Stimulated activated CD4-positive, alpha-beta T cell treated with anti-CD3 and anti-CD28 coated beads, Interleukin-2, amount 100 ng/mL, for 24 hours (primary cell): Measurements from ENCODE around the gene TNPO2.

Experiments
- DNase-seq, 2 donors: peaks; one replicate each; pipeline ENCODE4 v3.0.0-alpha.2; 2020

Gene TNPO2

GRCh38 chr19:12675399-12675798, 48.3 kb downstream of the TNPO2 start:
- no peak for DNase-seq

- no peak for DNase-seq
These were observed 51.0 kb downstream of the TNPO2 start for GRCh38 chr19:12672744-12673143.

- DNase-seq = no peak
These were observed 53.4 kb downstream of the TNPO2 start for GRCh38 chr19:12670159-12670928.

DNA sequence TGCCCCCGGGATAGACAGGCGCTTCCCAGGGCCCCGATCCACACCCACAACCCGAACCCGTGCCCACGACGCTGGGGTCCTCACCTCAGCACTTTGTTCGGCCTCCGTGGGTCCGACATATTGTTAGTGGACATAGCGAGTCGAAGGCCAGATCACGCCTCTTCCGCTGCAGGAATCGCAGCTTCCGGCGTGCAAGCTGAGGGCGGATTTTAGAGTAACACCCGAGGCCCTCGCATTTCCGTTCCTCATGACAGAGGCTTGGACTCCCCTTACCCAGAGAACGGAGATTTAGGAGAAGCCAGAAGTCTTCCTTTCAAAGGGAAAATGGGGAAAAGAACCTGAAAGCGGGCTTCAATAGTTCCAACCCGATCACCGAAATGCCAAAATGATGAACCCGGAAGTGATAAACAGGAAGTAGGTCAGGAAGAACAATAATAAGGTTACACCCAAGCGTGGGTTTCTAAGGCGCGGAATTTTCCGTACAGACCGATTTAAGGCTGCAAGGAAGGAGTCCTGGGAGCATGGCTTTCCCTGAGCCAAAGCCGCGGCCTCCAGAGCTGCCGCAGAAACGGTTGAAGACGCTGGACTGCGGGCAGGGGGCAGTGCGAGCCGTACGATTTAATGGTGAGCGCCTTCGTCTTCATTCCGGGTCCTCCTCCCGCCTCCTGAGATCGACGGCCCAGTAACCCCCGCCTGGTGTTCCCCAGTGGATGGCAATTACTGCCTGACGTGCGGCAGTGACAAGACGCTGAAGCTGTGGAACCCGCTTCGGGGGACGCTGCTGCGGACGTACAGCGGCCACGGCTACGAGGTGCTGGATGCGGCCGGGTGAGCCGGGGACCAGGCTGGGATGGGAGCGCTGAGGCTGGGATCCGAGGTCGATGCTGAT, 54.2 kb downstream of the TNPO2 start:
- DNase-seq = peak; percentile 75 to 80

DNA sequence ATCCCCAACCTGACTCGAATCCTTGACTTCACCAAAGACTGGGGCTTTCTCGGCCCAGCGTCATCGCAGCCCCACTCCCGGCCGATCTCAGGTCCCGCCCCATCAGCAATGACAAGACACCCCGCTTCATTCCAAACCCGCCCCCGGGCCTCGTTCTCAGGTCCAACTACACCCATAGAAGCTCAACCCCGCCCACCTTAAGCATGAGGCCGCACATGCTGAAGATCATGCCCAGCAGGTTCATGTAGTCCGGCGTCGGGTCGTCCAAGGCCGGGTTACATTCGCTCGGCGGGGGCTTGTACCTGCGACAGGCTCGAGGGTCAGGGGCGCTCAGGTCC, 54.8 kb downstream of the TNPO2 start:
- DNase-seq = peak; percentile 68 to 76

DNA sequence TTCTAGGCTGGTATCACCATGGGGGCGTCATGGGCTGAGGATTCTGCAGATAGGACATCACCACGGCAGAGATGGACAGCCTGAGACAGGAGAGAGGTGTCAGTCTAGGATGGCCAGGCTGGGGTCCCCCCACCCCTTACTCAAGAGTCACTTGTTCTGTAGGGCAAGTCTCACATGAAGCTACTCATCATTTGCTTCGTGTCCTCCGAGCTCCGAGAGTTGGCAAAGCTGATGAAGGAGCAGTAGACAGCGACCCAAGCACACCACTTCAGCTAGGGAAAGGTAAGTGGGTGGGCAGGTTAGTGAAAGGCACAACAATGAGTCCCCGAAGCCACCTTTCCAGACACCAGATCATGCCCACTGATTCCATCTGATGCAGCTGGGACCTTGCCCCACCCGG, 55.4 kb downstream of the TNPO2 start:
- DNase-seq = no peak

- DNase-seq = no peak
These were observed 55.9 kb downstream of the TNPO2 start for GRCh38 chr19:12667731-12668302.

DNA sequence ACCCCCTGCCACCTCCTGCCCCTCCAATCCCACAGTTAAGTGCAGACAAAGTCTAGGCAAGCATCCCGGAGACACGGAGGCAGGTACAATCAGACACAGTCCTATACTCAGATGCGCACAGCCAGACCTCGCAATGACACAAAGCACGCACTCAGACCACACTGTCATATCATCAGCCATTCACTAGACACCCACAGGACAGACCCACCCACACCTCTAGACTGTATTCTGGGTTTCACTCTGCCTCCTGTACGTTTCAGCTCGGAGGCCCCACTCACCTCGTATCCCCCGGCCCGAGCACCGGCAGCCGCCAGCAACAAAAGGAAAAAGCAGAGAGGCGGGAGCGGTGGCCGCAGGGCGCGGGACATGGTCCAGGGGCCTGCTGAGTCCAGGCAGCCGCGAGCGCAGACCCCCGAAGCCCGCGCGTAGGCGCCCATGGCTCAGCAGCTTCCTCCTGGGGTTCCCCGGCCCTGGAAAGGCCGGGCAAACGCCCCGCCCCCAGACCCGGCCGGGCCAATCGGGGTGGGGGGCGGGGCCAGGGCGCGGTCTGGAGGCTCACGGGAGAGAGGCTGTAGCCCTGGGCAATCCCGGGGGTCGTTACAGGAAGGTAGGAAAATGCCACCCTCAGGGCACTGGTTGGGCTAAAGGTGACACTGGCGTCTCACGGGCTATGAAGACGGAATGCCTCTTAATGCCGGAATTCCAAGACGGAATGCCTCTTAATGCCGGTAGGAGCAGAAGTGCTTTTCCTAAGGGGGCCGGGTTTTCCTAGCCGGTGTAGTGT, 57.3 kb downstream of the TNPO2 start, which contains the start of the genes MAN2B1 and WDR83:
TSS of gene MAN2B1 (minus strand) at position 478 of the 784 bp plus-strand sequence. CDS start at position 437, 41 bp downstream.
TSS of gene WDR83 (plus strand) at position 543 of the 784 bp plus-strand sequence. CDS start 2,984 bp downstream, outside the sequence.
- DNase-seq = peak; percentile 86 to 87

DNA sequence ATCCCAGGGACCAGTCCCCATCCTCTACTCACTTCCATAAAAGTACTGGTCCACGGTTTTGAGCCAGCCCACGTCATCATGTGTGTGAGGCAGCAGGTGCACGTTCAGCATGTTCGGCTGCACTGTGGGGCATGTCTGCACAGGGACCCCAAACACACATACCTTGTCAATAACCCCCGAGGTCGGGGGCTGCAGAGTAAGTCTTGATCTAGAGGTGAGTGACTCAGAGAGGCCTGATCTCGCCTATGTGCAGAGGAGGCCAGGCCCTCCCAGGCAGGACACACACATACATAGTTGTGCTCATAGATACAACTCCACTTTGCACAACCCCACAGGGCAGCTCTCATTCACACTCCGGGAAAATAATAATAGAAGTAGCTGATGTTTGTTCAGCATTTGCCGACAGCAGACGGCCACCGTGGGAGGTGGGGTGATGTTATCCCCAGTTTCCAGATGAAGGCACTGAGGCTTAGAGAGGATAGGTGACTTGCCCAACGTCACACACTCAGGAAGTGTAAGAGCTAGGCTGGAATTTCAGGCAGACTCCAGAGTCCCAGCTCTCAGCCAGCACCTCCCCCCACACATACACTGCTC, 58.0 kb downstream of the TNPO2 start:
- peak in 1 of 2 donors; percentile 25 for DNase-seq

- peak; percentile 57 for DNase-seq
These were observed 58.5 kb downstream of the TNPO2 start for GRCh38 chr19:12665281-12665573.

DNA sequence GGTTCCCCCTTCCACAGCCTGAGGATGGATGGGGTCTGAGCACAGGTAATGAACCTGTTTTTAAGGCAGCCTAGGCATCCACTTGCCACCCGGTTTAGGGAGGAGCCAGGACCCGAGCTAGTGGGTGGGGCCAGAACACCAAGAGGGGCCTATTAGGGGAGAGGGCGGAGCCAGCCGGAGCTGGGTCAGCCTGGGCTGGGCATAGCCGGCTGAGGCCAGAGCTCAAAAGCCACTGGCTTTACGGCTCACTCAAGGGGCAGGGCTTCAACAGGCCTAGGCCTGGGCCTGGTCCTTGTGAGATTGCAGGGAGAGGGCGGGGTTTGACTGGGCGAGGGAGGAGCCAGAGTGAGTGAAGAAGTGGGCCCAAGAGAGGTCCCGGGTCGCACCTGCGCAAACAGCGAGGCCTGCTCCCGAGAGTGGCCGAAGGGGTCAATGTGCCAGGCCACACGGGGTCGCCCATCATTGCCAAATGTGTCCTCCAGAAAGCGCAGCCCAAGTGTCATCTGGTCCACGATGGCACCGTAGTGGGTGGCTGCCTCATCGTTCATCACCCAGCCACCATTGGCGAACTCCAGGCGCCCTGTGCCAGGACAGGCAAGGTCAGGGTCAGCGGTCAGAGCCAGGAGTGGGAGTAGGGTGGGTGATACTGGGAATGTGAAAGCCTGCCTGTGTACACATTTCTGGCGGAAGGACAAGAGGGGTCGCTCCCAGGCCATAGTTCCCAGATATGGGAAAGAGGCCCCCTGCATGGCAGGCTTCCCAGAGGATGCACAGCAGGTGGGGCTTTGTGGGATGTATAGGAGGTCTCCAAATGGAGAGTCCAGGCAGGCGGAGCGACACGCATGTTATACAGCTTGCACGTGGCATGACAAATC, 59.1 kb downstream of the TNPO2 start:
- DNase-seq = peak in 1 of 2 donors; percentile 27

- no peak for DNase-seq
These were observed 62.8 kb downstream of the TNPO2 start for GRCh38 chr19:12660980-12661379.

- no peak for DNase-seq
These were observed 65.8 kb downstream of the TNPO2 start for GRCh38 chr19:12657966-12658365.

GRCh38 chr19:12656899-12657571, 66.7 kb downstream of the TNPO2 start:
- DNase-seq = peak in 1 of 2 donors; percentile 54

DNA sequence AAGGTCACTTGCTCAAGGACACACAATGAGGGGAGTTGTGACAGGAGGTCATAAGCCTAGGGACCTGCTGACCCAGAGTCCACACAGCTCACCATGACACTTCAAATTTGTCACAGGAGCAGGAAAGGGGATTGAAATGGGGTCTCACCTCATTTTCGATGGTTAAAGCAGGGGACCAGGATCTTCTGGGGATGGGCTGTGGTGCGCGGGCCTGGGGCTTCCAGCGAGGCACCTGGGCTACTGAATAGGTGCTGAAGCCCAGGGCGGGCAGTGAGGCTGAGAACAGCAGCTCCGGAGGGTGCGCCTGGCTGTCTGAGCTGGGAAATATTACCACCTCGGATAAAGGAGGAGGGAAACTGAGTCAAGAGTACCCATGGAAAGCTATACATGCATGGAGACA, 68.2 kb downstream of the TNPO2 start:
- no peak for DNase-seq

DNA sequence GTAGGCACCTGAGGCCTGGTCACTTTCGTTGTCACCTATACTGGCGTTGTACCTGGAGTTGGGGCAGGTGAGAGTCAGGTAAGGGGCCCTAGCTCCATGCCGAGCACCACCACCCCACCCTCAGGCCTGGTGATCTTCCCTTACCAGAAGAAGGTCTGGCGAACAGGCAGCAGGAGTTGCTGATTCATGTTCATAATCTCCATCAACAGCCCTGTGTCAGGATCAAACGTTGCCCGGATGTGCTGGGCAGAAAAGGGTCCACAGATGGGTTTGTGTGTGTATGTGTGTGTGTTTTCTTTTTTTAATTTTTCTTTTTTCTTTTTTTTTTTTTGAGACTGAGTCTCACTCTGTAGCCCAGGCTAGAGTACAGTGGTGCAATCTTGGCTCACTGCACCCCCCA, 71.5 kb downstream of the TNPO2 start:
- no peak for DNase-seq

- DNase-seq = no peak
These were observed 73.8 kb downstream of the TNPO2 start for GRCh38 chr19:12649941-12650340.
